Mammary epithelial cell (primary cell): Measurements from ENCODE around the gene UBA7.

Experiments used
- EZH2 ChIP-seq: IDR thresholded peaks from 2 replicates; pipeline ENCODE4 v1.6.1; 2012; ENCODE audit warnings: low read length, inconsistent platforms, borderline replicate concordance
- TF ChIP-seq, protein P1 (sequence below), 2 donors: IDR thresholded peaks in 1 of 2; conservative IDR thresholded peaks in 1 of 2; 2 replicates each; pipeline ENCODE4 v1.5.1; 2011 to 2012; ENCODE audit warnings: inconsistent platforms in 2 of 2, low read length in 2 of 2, mild to moderate bottlenecking in 2 of 2, control low read depth in 1 of 2, low read depth in 1 of 2; ENCODE audit not compliant: insufficient read depth in 1 of 2; ENCODE audit errors: extremely low read depth in 1 of 2

- no peak for TF ChIP-seq EZH2
- TF ChIP-seq, protein P1, sequence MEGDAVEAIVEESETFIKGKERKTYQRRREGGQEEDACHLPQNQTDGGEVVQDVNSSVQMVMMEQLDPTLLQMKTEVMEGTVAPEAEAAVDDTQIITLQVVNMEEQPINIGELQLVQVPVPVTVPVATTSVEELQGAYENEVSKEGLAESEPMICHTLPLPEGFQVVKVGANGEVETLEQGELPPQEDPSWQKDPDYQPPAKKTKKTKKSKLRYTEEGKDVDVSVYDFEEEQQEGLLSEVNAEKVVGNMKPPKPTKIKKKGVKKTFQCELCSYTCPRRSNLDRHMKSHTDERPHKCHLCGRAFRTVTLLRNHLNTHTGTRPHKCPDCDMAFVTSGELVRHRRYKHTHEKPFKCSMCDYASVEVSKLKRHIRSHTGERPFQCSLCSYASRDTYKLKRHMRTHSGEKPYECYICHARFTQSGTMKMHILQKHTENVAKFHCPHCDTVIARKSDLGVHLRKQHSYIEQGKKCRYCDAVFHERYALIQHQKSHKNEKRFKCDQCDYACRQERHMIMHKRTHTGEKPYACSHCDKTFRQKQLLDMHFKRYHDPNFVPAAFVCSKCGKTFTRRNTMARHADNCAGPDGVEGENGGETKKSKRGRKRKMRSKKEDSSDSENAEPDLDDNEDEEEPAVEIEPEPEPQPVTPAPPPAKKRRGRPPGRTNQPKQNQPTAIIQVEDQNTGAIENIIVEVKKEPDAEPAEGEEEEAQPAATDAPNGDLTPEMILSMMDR (conservative IDR thresholded peaks at IDR 0.05 in 1 of 2, IDR thresholded peaks at IDR 0.05 in 1 of 2; ENCODE audit: extremely low read depth in 1 of 2, insufficient read depth in 1 of 2, low read depth in 1 of 2, low read length in 2 of 2): no peak
Observed at GRCh38 chr3:49856181-49857005, 42.6 kb upstream of the UBA7 start, which contains the start of gene TRAIP.
